ENCODE results near the gene PDZRN3. TPM values are rescaled to one million over a fixed set of nuclear protein-coding genes. Genes with fewer than 3 reads are reported as not detected.
A peak's percentile ranks its signal among the peaks of the same experiment; 100 is the strongest.

Gene PDZRN3
- total RNA-seq, 1 donor from 2014 or later = 23.9 TPM

- intact Hi-C loops (cut with DNase I) = loop anchor here (5.0 kb wide), 1 partner anchor 330 kb away; no protein-coding TSS in a partner anchor
- peak; percentile 43 for ATAC-seq
- no peaks in the 10 kb centered on the region for H3K36me3 ChIP-seq
- peaks cover 4% of the 10 kb centered on the region for H3K4me1 ChIP-seq
- H3K27me3 ChIP-seq = no peaks in the 10 kb centered on the region
- H3K9me3 ChIP-seq = no peaks in the 10 kb centered on the region
- peak; percentile 66 for TF ChIP-seq CTCF (IDR thresholded peaks at IDR 0.05)
- DNase-seq = no peak
- no peak overlapping the region for H3K27ac ChIP-seq
- no peak overlapping the region for H3K4me3 ChIP-seq
These were observed 192.6 kb downstream of the PDZRN3 start for GRCh38 chr3:73432023-73432705.

- H3K27ac ChIP-seq = no peak overlapping the region
- H3K9me3 ChIP-seq = no peaks in the 10 kb centered on the region
- H3K27me3 ChIP-seq = no peaks in the 10 kb centered on the region
- H3K4me1 ChIP-seq = peaks cover 8% of the 10 kb centered on the region
- intact Hi-C loops (cut with DNase I) = loop anchor here (5.0 kb wide), 1 partner anchor 329 kb away; no protein-coding TSS in a partner anchor
- DNase-seq (no peak), ATAC-seq (no peak)
- no peak overlapping the region for H3K4me3 ChIP-seq
- H3K36me3 ChIP-seq = no peaks in the 10 kb centered on the region
- no peak for TF ChIP-seq CTCF (IDR thresholded peaks at IDR 0.05)
These were observed 193.4 kb downstream of the PDZRN3 start for GRCh38 chr3:73431183-73431900.

GRCh38 chr3:73427048-73427706 is 197.6 kb downstream of the PDZRN3 start:
- H3K9me3 ChIP-seq = no peaks in the 10 kb centered on the region
- H3K4me3 ChIP-seq = no peak overlapping the region
- H3K36me3 ChIP-seq = no peaks in the 10 kb centered on the region
- no peak for TF ChIP-seq CTCF (IDR thresholded peaks at IDR 0.05)
- DNase-seq (no peak), ATAC-seq (peak; percentile 40)
- H3K27ac ChIP-seq = no peak overlapping the region
- H3K4me1 ChIP-seq = peaks cover 10% of the 10 kb centered on the region
- no peaks in the 10 kb centered on the region for H3K27me3 ChIP-seq
- intact Hi-C loops (cut with DNase I) = no loop called here

GRCh38 chr3:73426606-73427005 is 198.1 kb downstream of the PDZRN3 start:
- Histone ChIP-seq H3K36me3 (no peaks in the 10 kb centered on the region), H3K4me1 (peaks cover 9% of the 10 kb centered on the region), H3K27ac (no peak overlapping the region), H3K9me3 (no peaks in the 10 kb centered on the region), H3K27me3 (no peaks in the 10 kb centered on the region), H3K4me3 (no peak overlapping the region)
- ATAC-seq (no peak), DNase-seq (no peak)
- TF ChIP-seq CTCF (IDR thresholded peaks at IDR 0.05) = no peak
- intact Hi-C loops (cut with DNase I) = no loop called here

- no peaks in the 10 kb centered on the region for H3K36me3 ChIP-seq
- peaks cover 9% of the 10 kb centered on the region for H3K4me1 ChIP-seq
- ATAC-seq = no peak
- no peak for DNase-seq
- no peaks in the 10 kb centered on the region for H3K27me3 ChIP-seq
- no peak for TF ChIP-seq CTCF (IDR thresholded peaks at IDR 0.05)
- H3K4me3 ChIP-seq = no peak overlapping the region
- intact Hi-C loops (cut with DNase I) = no loop called here
- H3K27ac ChIP-seq = no peak overlapping the region
- H3K9me3 ChIP-seq = no peaks in the 10 kb centered on the region
These were observed 201.6 kb downstream of the PDZRN3 start for GRCh38 chr3:73423116-73423515.
